HG03469 (cell line): Measurements from ENCODE around the gene NCAPG2.

Experiments
- ATAC-seq: cut with Tn5 transposase; IDR thresholded peaks from one replicate; pipeline ENCODE4 v1.9.1; 2021; ENCODE audit warnings: mild to moderate bottlenecking, moderate library complexity, moderate number of reproducible peaks; ENCODE audit not compliant: unreplicated experiment

NCAPG2 gene

GRCh38 chr7:158704524-158705233, at the start of gene NCAPG2:
Gene NCAPG2 (minus strand): TSS chr7:158704804. CDS start chr7:158701899, 2,905 bp downstream.
- ATAC-seq: peak; percentile 99

- no peak for ATAC-seq
These were observed 49.3 kb upstream of the NCAPG2 start for GRCh38 chr7:158753900-158754299.

- no peak for ATAC-seq
These were observed 47.1 kb upstream of the NCAPG2 start for GRCh38 chr7:158751751-158752150.

GRCh38 chr7:158751199-158751598, 46.6 kb upstream of the NCAPG2 start:
- no peak for ATAC-seq

- no peak for ATAC-seq
These were observed 46.1 kb upstream of the NCAPG2 start for GRCh38 chr7:158750702-158751101.

GRCh38 chr7:158749396-158749795, 44.8 kb upstream of the NCAPG2 start:
- no peak for ATAC-seq

- no peak for ATAC-seq
These were observed 43.7 kb upstream of the NCAPG2 start for GRCh38 chr7:158748335-158748734.

- no peak for ATAC-seq
These were observed 42.8 kb upstream of the NCAPG2 start for GRCh38 chr7:158747408-158747807.

- no peak for ATAC-seq
These were observed 42.4 kb upstream of the NCAPG2 start for GRCh38 chr7:158746957-158747356.

- no peak for ATAC-seq
These were observed 40.6 kb upstream of the NCAPG2 start for GRCh38 chr7:158745057-158745715.

- no peak for ATAC-seq
These were observed 39.5 kb upstream of the NCAPG2 start for GRCh38 chr7:158744070-158744469.

GRCh38 chr7:158743219-158743618, 38.6 kb upstream of the NCAPG2 start:
- no peak for ATAC-seq

- ATAC-seq: no peak
These were observed 37.6 kb upstream of the NCAPG2 start for GRCh38 chr7:158742065-158742821.

GRCh38 chr7:158741294-158741666, 36.7 kb upstream of the NCAPG2 start:
- no peak for ATAC-seq

- ATAC-seq: no peak
These were observed 36.2 kb upstream of the NCAPG2 start for GRCh38 chr7:158740657-158741293.

GRCh38 chr7:158740013-158740656, 35.5 kb upstream of the NCAPG2 start:
- no peak for ATAC-seq

- ATAC-seq: no peak
These were observed 34.2 kb upstream of the NCAPG2 start for GRCh38 chr7:158738841-158739240.

- ATAC-seq: no peak
These were observed 32.6 kb upstream of the NCAPG2 start for GRCh38 chr7:158737064-158737695.

GRCh38 chr7:158735935-158736334, 31.3 kb upstream of the NCAPG2 start:
- no peak for ATAC-seq

GRCh38 chr7:158734861-158735260, 30.3 kb upstream of the NCAPG2 start:
- ATAC-seq: no peak
